Measurements from ENCODE around the gene GALNTL6. TPM values are rescaled to one million over a fixed set of nuclear protein-coding genes. Genes with fewer than 3 reads are reported as not detected.

GALNTL6 gene
- total and polyA plus RNA-seq, 2 donors from 2014 or later, result 0.60 TPM; not detected in 1

DNA sequence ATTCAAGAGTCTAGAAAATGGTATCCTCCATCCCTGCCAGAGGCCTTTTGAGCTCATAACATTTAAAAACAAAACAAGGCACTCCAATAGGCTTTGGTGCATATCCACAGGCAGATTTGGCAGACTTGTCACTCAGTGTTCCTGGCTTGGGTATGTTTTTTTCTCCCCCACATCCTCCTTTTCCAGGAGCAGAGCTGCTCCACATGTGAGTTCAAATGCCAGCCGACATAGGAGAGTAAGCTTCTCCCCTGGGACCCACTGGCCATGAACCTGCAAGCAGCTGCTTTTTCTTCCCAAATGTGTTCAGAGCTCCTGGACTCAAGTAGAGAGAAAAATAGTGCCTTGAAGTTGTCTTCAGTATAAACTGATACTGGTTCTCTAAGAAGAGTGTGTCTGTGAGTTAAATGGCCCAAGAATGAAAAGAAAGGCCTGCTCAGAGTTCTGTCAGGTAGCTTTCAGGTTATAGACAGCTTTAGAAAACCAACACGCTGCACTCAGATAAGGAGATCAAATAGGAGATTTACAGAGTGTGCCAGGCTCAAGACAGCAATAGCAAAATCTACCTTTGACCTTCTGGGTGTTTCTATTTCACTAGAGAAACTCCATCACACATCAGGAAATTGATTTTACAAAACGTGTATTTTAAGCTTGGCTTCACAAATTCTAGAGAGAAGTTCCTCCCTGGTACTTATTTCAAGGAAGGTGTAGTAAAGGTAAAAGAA lies 1192.9 kb downstream of the GALNTL6 start:
- Histone ChIP-seq H3K36me3 (ENCODE audit: control insufficient read depth in 2 of 3, insufficient read depth in 3 of 3, low read length in 3 of 3) (no peaks in the 10 kb centered on the region), H3K27me3 (ENCODE audit: control insufficient read depth, insufficient read depth, low read length) (no peaks in the 10 kb centered on the region), H3K27ac (ENCODE audit: low read depth in 2 of 2, low read length in 2 of 2) (no peak overlapping the region), H3K9me3 (ENCODE audit: control insufficient read depth in 2 of 3, insufficient read depth in 1 of 3, low read length in 3 of 3) (no peaks in the 10 kb centered on the region), H3K4me3 (ENCODE audit: low read length in 3 of 3) (no peak overlapping the region), H3K9ac (ENCODE audit: low read length in 3 of 3) (no peak overlapping the region), H3K4me1 (ENCODE audit: control insufficient read depth in 2 of 3, insufficient read depth in 2 of 3, low read depth in 1 of 3, low read length in 3 of 3) (no peaks in the 10 kb centered on the region)
- FAIRE-seq (no peak), DNase-seq (no peak)
- intact Hi-C loops (cut with DNase I), result no loop called here
- no peak for TF ChIP-seq CTCF (IDR thresholded peaks at IDR 0.05; ENCODE audit: borderline replicate concordance, extremely low read depth, insufficient read depth)

DNA sequence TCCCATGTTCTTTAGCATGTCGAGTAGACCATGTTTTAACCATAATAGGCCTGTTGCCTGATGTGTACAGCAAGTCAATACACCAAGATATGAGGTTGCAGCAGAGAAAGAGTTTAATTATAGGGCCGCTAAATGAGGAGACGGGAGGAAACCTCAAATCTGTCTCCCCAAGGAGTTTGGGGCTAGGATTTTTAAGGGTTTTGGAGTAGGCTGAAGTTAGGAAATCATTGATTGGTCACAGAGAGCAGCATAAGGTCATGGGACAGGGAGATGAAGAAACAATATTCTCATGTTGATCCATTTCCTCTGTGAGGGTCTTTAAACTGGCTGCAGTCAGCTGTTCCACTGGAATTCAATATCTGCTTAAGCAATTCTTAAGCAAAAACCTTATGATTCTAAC lies 1195.2 kb downstream of the GALNTL6 start:
- H3K9me3 ChIP-seq (ENCODE audit: control insufficient read depth in 2 of 3, insufficient read depth in 1 of 3, low read length in 3 of 3), result no peaks in the 10 kb centered on the region
- TF ChIP-seq CTCF (IDR thresholded peaks at IDR 0.05; ENCODE audit: borderline replicate concordance, extremely low read depth, insufficient read depth), result no peak
- intact Hi-C loops (cut with DNase I), result no loop called here

GRCh38 chr4:173009129-173009823 lies 1196.1 kb downstream of the GALNTL6 start:
- intact Hi-C loops (cut with DNase I), result no loop called here
- no peak for FAIRE-seq
- H3K9me3 ChIP-seq (ENCODE audit: control insufficient read depth in 2 of 3, insufficient read depth in 1 of 3, low read length in 3 of 3), result no peaks in the 10 kb centered on the region

More for the DNA sequence above, 1195.2 kb downstream of the GALNTL6 start:
- FAIRE-seq (no peak), DNase-seq (no peak)
- Histone ChIP-seq H3K4me1 (ENCODE audit: control insufficient read depth in 2 of 3, insufficient read depth in 2 of 3, low read depth in 1 of 3, low read length in 3 of 3) (no peaks in the 10 kb centered on the region), H3K36me3 (ENCODE audit: control insufficient read depth in 2 of 3, insufficient read depth in 3 of 3, low read length in 3 of 3) (no peaks in the 10 kb centered on the region), H3K27ac (ENCODE audit: low read depth in 2 of 2, low read length in 2 of 2) (no peak overlapping the region), H3K9ac (ENCODE audit: low read length in 3 of 3) (no peak overlapping the region), H3K27me3 (ENCODE audit: control insufficient read depth, insufficient read depth, low read length) (no peaks in the 10 kb centered on the region), H3K4me3 (ENCODE audit: low read length in 3 of 3) (no peak overlapping the region)

More at GRCh38 chr4:173009129-173009823, 1196.1 kb downstream of the GALNTL6 start:
- Histone ChIP-seq H3K4me1 (ENCODE audit: control insufficient read depth in 2 of 3, insufficient read depth in 2 of 3, low read depth in 1 of 3, low read length in 3 of 3) (no peaks in the 10 kb centered on the region), H3K27ac (ENCODE audit: low read depth in 2 of 2, low read length in 2 of 2) (no peak overlapping the region), H3K9ac (ENCODE audit: low read length in 3 of 3) (no peak overlapping the region), H3K27me3 (ENCODE audit: control insufficient read depth, insufficient read depth, low read length) (no peaks in the 10 kb centered on the region), H3K36me3 (ENCODE audit: control insufficient read depth in 2 of 3, insufficient read depth in 3 of 3, low read length in 3 of 3) (no peaks in the 10 kb centered on the region), H3K4me3 (ENCODE audit: low read length in 3 of 3) (no peak overlapping the region)
- no peak for DNase-seq
- no peak for TF ChIP-seq CTCF (IDR thresholded peaks at IDR 0.05; ENCODE audit: borderline replicate concordance, extremely low read depth, insufficient read depth)

All from kidney (tissue), 14 donors.